ENCODE results near the gene PCTP.

DNA sequence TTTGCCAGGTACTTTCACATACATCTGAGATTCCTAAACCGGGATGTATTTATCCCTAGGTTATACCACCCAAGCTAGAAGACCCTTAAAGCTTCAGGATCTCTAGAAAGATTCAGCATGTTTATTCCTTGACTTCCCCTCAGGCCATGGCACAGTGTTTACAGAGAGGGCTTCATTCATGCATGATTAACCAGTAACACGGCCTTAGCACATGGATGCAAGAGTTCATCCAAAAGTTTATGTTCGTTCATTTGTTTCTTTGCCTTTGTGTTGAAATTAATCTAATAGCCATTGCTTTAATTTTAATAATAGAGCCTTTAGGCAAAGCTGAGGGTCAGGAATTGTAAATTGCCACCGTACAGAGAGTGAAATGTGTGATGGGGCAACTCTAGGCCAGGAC lies 13.8 kb downstream of the PCTP start:
- TF ChIP-seq, protein P1, sequence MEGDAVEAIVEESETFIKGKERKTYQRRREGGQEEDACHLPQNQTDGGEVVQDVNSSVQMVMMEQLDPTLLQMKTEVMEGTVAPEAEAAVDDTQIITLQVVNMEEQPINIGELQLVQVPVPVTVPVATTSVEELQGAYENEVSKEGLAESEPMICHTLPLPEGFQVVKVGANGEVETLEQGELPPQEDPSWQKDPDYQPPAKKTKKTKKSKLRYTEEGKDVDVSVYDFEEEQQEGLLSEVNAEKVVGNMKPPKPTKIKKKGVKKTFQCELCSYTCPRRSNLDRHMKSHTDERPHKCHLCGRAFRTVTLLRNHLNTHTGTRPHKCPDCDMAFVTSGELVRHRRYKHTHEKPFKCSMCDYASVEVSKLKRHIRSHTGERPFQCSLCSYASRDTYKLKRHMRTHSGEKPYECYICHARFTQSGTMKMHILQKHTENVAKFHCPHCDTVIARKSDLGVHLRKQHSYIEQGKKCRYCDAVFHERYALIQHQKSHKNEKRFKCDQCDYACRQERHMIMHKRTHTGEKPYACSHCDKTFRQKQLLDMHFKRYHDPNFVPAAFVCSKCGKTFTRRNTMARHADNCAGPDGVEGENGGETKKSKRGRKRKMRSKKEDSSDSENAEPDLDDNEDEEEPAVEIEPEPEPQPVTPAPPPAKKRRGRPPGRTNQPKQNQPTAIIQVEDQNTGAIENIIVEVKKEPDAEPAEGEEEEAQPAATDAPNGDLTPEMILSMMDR (IDR thresholded peaks at IDR 0.05) = no peak
- TF ChIP-seq POLR2AphosphoS5 (IDR thresholded peaks at IDR 0.05) = no peak
